DMS153 treated with DMSO at 0.1 percent for 48 hours (cell line): Measurements from ENCODE around the gene CYTH1.

ENCODE experiments used
- DNase-seq: peaks from one replicate; lab custom pipeline; 2025; ENCODE audit not compliant: unreplicated experiment; lab: John Stamatoyannopoulos, UW

The CYTH1 gene

GRCh38 chr17:78628547-78629435 lies 153.3 kb downstream of the CYTH1 start:
- DNase-seq: no peak

GRCh38 chr17:78624324-78625151 lies 157.5 kb downstream of the CYTH1 start:
- no peak for DNase-seq
